C4-2B (cell line): ENCODE results near the gene SYTL4.

Source experiments
- CTCF ChIP-seq: fragments of 450-650 bp; conservative IDR thresholded peaks from 2 replicates; pipeline ENCODE4 v1.5.1; 2017; ENCODE audit warnings: mild to moderate bottlenecking
- ZFX ChIP-seq: fragments of 450-650 bp; IDR thresholded peaks from 2 replicates; pipeline ENCODE4 v1.6.1; 2017

DNA sequence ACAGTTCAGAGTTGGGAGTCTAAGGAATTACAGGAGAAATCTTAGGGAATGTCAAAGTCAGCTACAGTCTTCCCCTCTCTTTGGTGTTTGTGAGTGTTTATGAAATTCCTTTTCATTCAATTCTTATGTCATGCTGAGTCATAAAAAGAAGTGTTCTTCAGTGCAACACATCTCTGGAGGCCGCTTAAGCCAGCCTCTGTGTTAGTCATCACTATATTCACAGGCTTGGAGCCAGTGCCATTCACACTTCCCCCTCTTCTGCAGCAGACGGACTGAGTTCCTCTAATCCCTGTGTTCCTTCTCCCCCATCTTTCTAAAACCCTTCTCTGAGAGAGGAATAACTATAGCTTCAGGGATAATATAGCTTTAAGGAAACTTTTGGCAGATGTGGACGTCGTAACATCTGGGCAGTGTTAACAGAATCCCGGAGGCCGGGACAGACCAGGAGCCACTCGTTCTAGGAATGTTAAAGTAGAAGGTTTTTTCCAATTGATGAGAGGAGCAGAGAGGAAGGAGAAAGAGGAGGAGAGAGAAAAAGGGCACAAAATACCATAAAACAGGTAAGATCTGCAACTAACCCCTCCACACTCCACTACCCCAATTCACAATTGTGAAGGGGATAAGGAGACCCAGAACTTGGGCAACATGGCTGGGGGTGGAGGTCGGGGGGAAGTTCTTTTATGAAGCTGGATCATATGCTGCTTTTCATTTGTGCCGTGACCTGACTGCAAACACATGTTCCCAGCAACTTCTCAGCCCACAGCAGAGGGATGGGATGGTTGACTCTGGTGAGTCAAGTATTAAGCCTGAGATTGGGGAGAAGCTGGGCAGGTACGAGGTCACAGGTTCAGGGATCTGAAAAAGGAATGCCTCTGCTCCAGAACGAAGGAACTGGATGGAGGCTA is 87.7 kb downstream of the SYTL4 start, which contains the start of gene SRPX2:
- no peak for TF ChIP-seq CTCF
- TF ChIP-seq ZFX, result no peak
